ENCODE results near the gene SCN5A.

The SCN5A gene

GRCh38 chr3:38600551-38600950 lies 48.9 kb downstream of the SCN5A start:
- DNase-seq (ENCODE audit: low spot score): no peak

GRCh38 chr3:38599886-38600285 lies 49.6 kb downstream of the SCN5A start:
- DNase-seq (ENCODE audit: low spot score): no peak

- no peak for DNase-seq (ENCODE audit: low spot score)
Observed at GRCh38 chr3:38598791-38599190, 50.7 kb downstream of the SCN5A start.

- DNase-seq (ENCODE audit: low spot score): no peak
Observed at GRCh38 chr3:38597502-38598060, 51.9 kb downstream of the SCN5A start.

- no peak for DNase-seq (ENCODE audit: low spot score)
Observed at GRCh38 chr3:38595393-38595792, 54.1 kb downstream of the SCN5A start.

GRCh38 chr3:38590521-38590920 lies 59.0 kb downstream of the SCN5A start:
- DNase-seq (ENCODE audit: low spot score): no peak

- DNase-seq (ENCODE audit: low spot score): no peak
Observed at GRCh38 chr3:38588995-38589937, 60.2 kb downstream of the SCN5A start.

- no peak for DNase-seq (ENCODE audit: low spot score)
Observed at GRCh38 chr3:38588371-38588971, 61.0 kb downstream of the SCN5A start.

- no peak for DNase-seq (ENCODE audit: low spot score)
Observed at GRCh38 chr3:38587548-38588131, 61.8 kb downstream of the SCN5A start.

- no peak for DNase-seq (ENCODE audit: low spot score)
Observed at GRCh38 chr3:38586546-38587520, 62.7 kb downstream of the SCN5A start.

- DNase-seq (ENCODE audit: low spot score): no peak
Observed at GRCh38 chr3:38585791-38586420, 63.6 kb downstream of the SCN5A start.

- no peak for DNase-seq (ENCODE audit: low spot score)
Observed at GRCh38 chr3:38583688-38584087, 65.8 kb downstream of the SCN5A start.

- no peak for DNase-seq (ENCODE audit: low spot score)
Observed at GRCh38 chr3:38582941-38583645, 66.4 kb downstream of the SCN5A start.

GRCh38 chr3:38582316-38582715 lies 67.2 kb downstream of the SCN5A start:
- no peak for DNase-seq (ENCODE audit: low spot score)

GRCh38 chr3:38581774-38582173 lies 67.7 kb downstream of the SCN5A start:
- DNase-seq (ENCODE audit: low spot score): no peak

- no peak for DNase-seq (ENCODE audit: low spot score)
Observed at GRCh38 chr3:38580450-38581382, 68.8 kb downstream of the SCN5A start.

GRCh38 chr3:38579551-38580449 lies 69.7 kb downstream of the SCN5A start:
- DNase-seq (ENCODE audit: low spot score): no peak

GRCh38 chr3:38579141-38579540 lies 70.3 kb downstream of the SCN5A start:
- DNase-seq (ENCODE audit: low spot score): no peak
